Gastrocnemius medialis (tissue), 4 donors: ENCODE measurements around the gene KDM5C.

Source experiments
- POLR2A ChIP-seq, 2 donors: fragments of 450-650 bp; IDR thresholded peaks; one replicate each; pipeline ENCODE4 v1.6.1; 2017; ENCODE audit warnings: antibody characterized with exemption in 2 of 2, mild to moderate bottlenecking in 2 of 2, moderate library complexity in 2 of 2
- TF ChIP-seq, protein P1 (sequence below), 5 experiments: fragments of 450-650 bp in 3 of 5; fragments of 200-600 bp in 2 of 5; sonication (generic) in 2 of 5; IDR thresholded peaks in 4 of 5; conservative IDR thresholded peaks in 1 of 5; 1 replicate in 4 of 5; 2 replicates in 1 of 5; pipeline ENCODE4 v1.5.1; 2016 to 2019; ENCODE audit warnings: antibody characterized with exemption in 5 of 5, mild to moderate bottlenecking in 3 of 5, moderate library complexity in 3 of 5

DNA sequence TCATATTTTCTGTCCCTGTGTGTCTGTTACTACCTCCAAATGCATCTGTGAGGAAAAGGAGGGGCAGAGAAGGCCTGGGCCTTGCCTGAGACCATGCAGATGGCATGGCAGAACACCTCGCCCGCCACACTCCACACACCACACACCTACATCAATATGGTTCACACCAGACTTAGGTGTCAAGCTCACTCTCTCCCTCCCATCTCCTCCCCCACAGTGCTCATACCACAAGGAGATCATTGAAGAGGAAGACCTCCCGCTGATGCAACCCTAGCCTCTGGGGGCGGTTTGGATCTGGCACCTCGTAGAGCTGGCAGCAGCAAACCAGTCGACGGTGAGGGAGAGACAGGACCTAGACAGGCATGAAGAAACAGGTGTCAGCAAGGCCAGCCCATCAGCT lies 16.6 kb upstream of the KDM5C start:
- TF ChIP-seq, protein P1, sequence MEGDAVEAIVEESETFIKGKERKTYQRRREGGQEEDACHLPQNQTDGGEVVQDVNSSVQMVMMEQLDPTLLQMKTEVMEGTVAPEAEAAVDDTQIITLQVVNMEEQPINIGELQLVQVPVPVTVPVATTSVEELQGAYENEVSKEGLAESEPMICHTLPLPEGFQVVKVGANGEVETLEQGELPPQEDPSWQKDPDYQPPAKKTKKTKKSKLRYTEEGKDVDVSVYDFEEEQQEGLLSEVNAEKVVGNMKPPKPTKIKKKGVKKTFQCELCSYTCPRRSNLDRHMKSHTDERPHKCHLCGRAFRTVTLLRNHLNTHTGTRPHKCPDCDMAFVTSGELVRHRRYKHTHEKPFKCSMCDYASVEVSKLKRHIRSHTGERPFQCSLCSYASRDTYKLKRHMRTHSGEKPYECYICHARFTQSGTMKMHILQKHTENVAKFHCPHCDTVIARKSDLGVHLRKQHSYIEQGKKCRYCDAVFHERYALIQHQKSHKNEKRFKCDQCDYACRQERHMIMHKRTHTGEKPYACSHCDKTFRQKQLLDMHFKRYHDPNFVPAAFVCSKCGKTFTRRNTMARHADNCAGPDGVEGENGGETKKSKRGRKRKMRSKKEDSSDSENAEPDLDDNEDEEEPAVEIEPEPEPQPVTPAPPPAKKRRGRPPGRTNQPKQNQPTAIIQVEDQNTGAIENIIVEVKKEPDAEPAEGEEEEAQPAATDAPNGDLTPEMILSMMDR (IDR thresholded peaks at IDR 0.05 in 4 of 5, conservative IDR thresholded peaks at IDR 0.05 in 1 of 5), result no peak
- TF ChIP-seq POLR2A (IDR thresholded peaks at IDR 0.05), result no peak
